K562 (cell line): Measurements from ENCODE around the gene CELF4. TPM values are rescaled to one million over a fixed set of nuclear protein-coding genes. Genes with fewer than 3 reads are reported as not detected.

Source experiments
- ATAC-seq: fragments of 200-7000 bp; cut with Tn5 transposase; 3 replicates; pipeline ENCODE4 v1.9.1; 2020; ENCODE audit warnings: moderate library complexity
- BruUV-seq: library from RNA; stranded (reverse); fragments of 400-500 nt; replicated peaks from 2 replicates; lab custom pipeline; 2021; lab: Mats Ljungman, UMichigan
- CTCF ChIA-PET: fragments of 300-600 bp; formaldehyde crosslinking; extraction: SDS; loops from one replicate; lab custom pipeline; 2021; ENCODE audit warnings: low intra/inter-chr PET ratio; lab: Yijun Ruan, JAX
- POLR2A ChIA-PET: fragments of 300-600, 350-650 bp; sonication (Branson Sonifier 250); formaldehyde crosslinking; extraction: SDS; loops from one replicate; lab custom pipeline; 2021; ENCODE audit warnings: antibody characterized with exemption, inconsistent platforms; lab: Yijun Ruan, JAX
- DNase-seq, 4 experiments: peaks; one replicate each; pipeline versions ENCODE4 v3.0.0 to v3.0.0-alpha.2; 2011 to 2018; ENCODE audit warnings: low spot score in 3 of 4, mixed read lengths in 3 of 4; ENCODE audit errors: extremely low read depth in 1 of 4
- FAIRE-seq: peaks from 2 replicates; lab custom pipeline; 2011; peaks lifted over from hg19 to GRCh38; lab: Jason Lieb, UNC
- H2AFZ ChIP-seq: 2 replicates; pipeline ENCODE4 v1.6.0; 2011; ENCODE audit warnings: low read depth, low read length, control low read depth, inconsistent platforms
- H3K27ac ChIP-seq: fragments of 200-600 bp; 3 replicates; pipeline ENCODE4 v1.8.0; 2011; ENCODE audit warnings: low read depth, mild to moderate bottlenecking, control low read depth, inconsistent platforms, low read length, moderate library complexity, mixed read lengths; ENCODE audit errors: extremely low read depth
- H3K27me3 ChIP-seq, 2 experiments: fragments of 300-600 bp in 1 of 2; 2 replicates in 1 of 2; 3 replicates in 1 of 2; pipeline versions ENCODE4 v1.6.0 to v1.8.0; 2011; ENCODE audit warnings: inconsistent platforms in 2 of 2, low read length in 2 of 2, mild to moderate bottlenecking in 1 of 2, mixed read lengths in 1 of 2, moderate library complexity in 1 of 2; ENCODE audit not compliant: control insufficient read depth in 2 of 2, insufficient read depth in 2 of 2
- H3K36me3 ChIP-seq: fragments of 300-600 bp; 3 replicates; pipeline ENCODE4 v1.8.0; 2011; ENCODE audit warnings: mild to moderate bottlenecking, low read length, inconsistent platforms; ENCODE audit not compliant: control insufficient read depth, insufficient read depth
- H3K4me1 ChIP-seq, 2 experiments: fragments of 200-600 bp in 1 of 2; replicated peaks in 1 of 2; 2 replicates in 1 of 2; 3 replicates in 1 of 2; pipeline versions ENCODE4 v1.5.1 to v1.8.0; 2011; ENCODE audit warnings: inconsistent platforms in 2 of 2, low read length in 2 of 2, mild to moderate bottlenecking in 1 of 2, mixed read lengths in 1 of 2, moderate library complexity in 1 of 2; ENCODE audit not compliant: control insufficient read depth in 2 of 2, insufficient read depth in 2 of 2
- H3K4me2 ChIP-seq: 2 replicates; pipeline ENCODE4 v1.6.1; 2011; ENCODE audit warnings: low read length, control low read depth, inconsistent platforms, mixed read lengths; ENCODE audit not compliant: insufficient read depth
- H3K4me3 ChIP-seq: fragments of 200-600 bp; sonication (generic), shearing (Covaris generic); 2 replicates; pipeline ENCODE4 v1.5.1; 2016; ENCODE audit warnings: control low read depth, inconsistent platforms
- H3K79me2 ChIP-seq: fragments of 200-600 bp; 3 replicates; pipeline ENCODE4 v1.8.0; 2011; ENCODE audit warnings: low read length, inconsistent platforms; ENCODE audit not compliant: control insufficient read depth, insufficient read depth
- H3K9ac ChIP-seq, 2 experiments: 2 replicates each; pipeline versions ENCODE4 v1.6.0 to v1.6.1; 2011; ENCODE audit warnings: low read depth in 2 of 2, low read length in 2 of 2, control low read depth in 1 of 2, inconsistent platforms in 1 of 2, mild to moderate bottlenecking in 1 of 2, mixed read lengths in 1 of 2; ENCODE audit not compliant: insufficient read depth in 1 of 2
- H3K9me1 ChIP-seq: one replicate; pipeline ENCODE4 v1.6.0; 2011; ENCODE audit warnings: inconsistent platforms, mild to moderate bottlenecking, low read length, moderate library complexity; ENCODE audit not compliant: control insufficient read depth, insufficient read depth
- H3K9me3 ChIP-seq: replicated peaks from 2 replicates; pipeline ENCODE4 v1.5.1; 2011; ENCODE audit warnings: low read depth, low read length, inconsistent platforms; ENCODE audit not compliant: control insufficient read depth, insufficient read depth
- H4K20me1 ChIP-seq: replicated peaks from 2 replicates; pipeline ENCODE4 v1.6.1; 2011; ENCODE audit warnings: low read length, inconsistent platforms, mixed read lengths; ENCODE audit not compliant: control insufficient read depth, insufficient read depth
- CREB1 ChIP-seq, 2 experiments: sonication (generic) in 1 of 2; formaldehyde crosslinking in 1 of 2; IDR thresholded peaks; 2 replicates each; pipeline versions ENCODE4 v1.6.1 to v1.8.0; 2012 to 2022; ENCODE audit warnings: inconsistent platforms in 1 of 2, mild to moderate bottlenecking in 1 of 2, missing genetic modification reagents in 1 of 2, moderate library complexity in 1 of 2
- E2F8 ChIP-seq: fragments of 450-650 bp; IDR thresholded peaks from 2 replicates; pipeline ENCODE4 v1.7.1; 2018; ENCODE audit warnings: mild to moderate bottlenecking, low read depth; ENCODE audit not compliant: partially characterized antibody
- ESRRA ChIP-seq: fragments of 450-650 bp; IDR thresholded peaks from 2 replicates; pipeline ENCODE4 v1.6.1; 2014; ENCODE audit warnings: low read depth, mild to moderate bottlenecking, moderate library complexity, borderline replicate concordance
- ETV5 ChIP-seq: sonication (generic); formaldehyde crosslinking; IDR thresholded peaks from 2 replicates; pipeline ENCODE4 v1.4.0; 2020; ENCODE audit warnings: low read depth, mild to moderate bottlenecking, missing genetic modification reagents
- KAT7 ChIP-seq: sonication (generic); formaldehyde crosslinking; IDR thresholded peaks from 2 replicates; pipeline ENCODE4 v1.8.0; 2022; ENCODE audit warnings: missing genetic modification reagents, mild to moderate bottlenecking, borderline replicate concordance
- MAFK ChIP-seq: IDR thresholded peaks from 2 replicates; pipeline ENCODE4 v1.6.1; 2011; ENCODE audit warnings: low read length, improper control_type of control experiment
- PCBP1 ChIP-seq: fragments of 200-400 bp; formaldehyde crosslinking; IDR thresholded peaks from 2 replicates; pipeline ENCODE4 v1.6.1; 2018; ENCODE audit warnings: mild to moderate bottlenecking, low read depth, low read length; ENCODE audit not compliant: poor library complexity, severe bottlenecking
- PPARD ChIP-seq: fragments of 250-450 bp; sonication (Bioruptor Pico); IDR thresholded peaks from 2 replicates; pipeline ENCODE4 v1.8.0; 2022; ENCODE audit warnings: inconsistent platforms, mild to moderate bottlenecking, moderate library complexity
- PTTG1 ChIP-seq: fragments of 450-650 bp; IDR thresholded peaks from 2 replicates; pipeline ENCODE4 v1.6.1; 2016; ENCODE audit warnings: low read depth, mild to moderate bottlenecking, missing genetic modification characterization, missing compliant biosample characterization
- RNF219 ChIP-seq: fragments of 250-450 bp; sonication (Bioruptor Pico); IDR thresholded peaks from 2 replicates; pipeline ENCODE4 v1.5.0; 2022; ENCODE audit warnings: mild to moderate bottlenecking
- SREBF2 ChIP-seq: sonication (generic); formaldehyde crosslinking; IDR thresholded peaks from 2 replicates; pipeline ENCODE4 v1.4.0; 2020; ENCODE audit warnings: mild to moderate bottlenecking, missing genetic modification reagents
- ZBTB1 ChIP-seq: sonication (generic); formaldehyde crosslinking; IDR thresholded peaks from 2 replicates; pipeline ENCODE4 v1.8.1; 2023; ENCODE audit warnings: missing genetic modification reagents, low read depth, mild to moderate bottlenecking, borderline replicate concordance
- ZFP30 ChIP-seq: fragments of 250-450 bp; sonication (Bioruptor Pico); IDR thresholded peaks from 2 replicates; pipeline ENCODE4 v1.8.0; 2022; ENCODE audit warnings: moderate library complexity, mild to moderate bottlenecking, inconsistent platforms, borderline replicate concordance
- WGBS: fragments of 100-300 bp; shearing (Covaris generic); methylation state at CpG from one replicate; pipeline ENCODE4 v1.1.6; 2016; ENCODE audit warnings: low coverage, mixed read lengths; ENCODE audit not compliant: insufficient coverage; ENCODE audit errors: missing lambda C conversion rate; 5-methylcytosine and 5-hydroxymethylcytosine counted together
- in situ Hi-C: fragments of 300-500 bp; cut with MboI; formaldehyde crosslinking; loops from 4 replicates; pipeline ENCODE4 v1.15.0; 2018; ENCODE audit warnings: inconsistent platforms, mixed read lengths
- intact Hi-C: fragments of 100-400 bp; cut with micrococcal nuclease; formaldehyde crosslinking; loops from 2 replicates; pipeline ENCODE4 v1.14.2; 2022
- polyA plus RNA-seq, 8 experiments: library from polyadenylated mRNA; depleted of rRNA in 4 of 8; stranded (reverse) in 5 of 8; unstranded in 3 of 8; fragments of >200 nt; fragmentation: Nextera tagmentation in 2 of 8; fragmentation: Illumina TruSeq in 1 of 8; extraction: Ambion mirVana in 2 of 8; extraction: Trizol in 1 of 8; gene quantifications; 2 replicates each; pipeline versions ENCODE4 v1.2.1 to v1.2.3, GENCODE V29; 2011 to 2014; ENCODE audit warnings: inconsistent platforms in 1 of 8, missing spikeins in 1 of 8
- total RNA-seq, 7 experiments: library from RNA; depleted of rRNA in 6 of 7; stranded (reverse); fragments of >200 nt in 6 of 7; fragmentation: Illumina TruSeq in 2 of 7; extraction: Trizol in 2 of 7; gene quantifications; 2 replicates each; pipeline versions ENCODE4 v1.2.1 to v1.2.3, GENCODE V29; 2011 to 2021; ENCODE audit warnings: low replicate concordance in 1 of 7

Gene CELF4
- total and polyA plus RNA-seq, 9 of the 15 experiments (the other 6 are each of a cell fraction or from before 2014, with no cell fraction given): 0.04 to 0.24 (median 0.07) TPM; not detected in 3

- TF ChIP-seq ZBTB1 (CRISPR knock-in tag) (no peak), PTTG1 (no peak), ESRRA (no peak), KAT7 (CRISPR knock-in tag) (no peak), ZFP30 (CRISPR knock-in tag) (no peak), ETV5 (no peak), MAFK (no peak), SREBF2 (CRISPR knock-in tag) (no peak), CREB1 (IDR thresholded peaks at IDR 0.05) (no peak), CREB1 (CRISPR knock-in tag; IDR thresholded peaks at IDR 0.05) (no peak), E2F8 (no peak), PPARD (CRISPR knock-in tag) (no peak), PCBP1 (no peak), RNF219 (no peak)
- H3K4me1 ChIP-seq: no peaks in the 10 kb centered on the region; a peak in 1 of 5 replicates
- 0% methylated on average over 3 of the region's 3 CpGs for WGBS
- in situ Hi-C loops: no loop called here
- H3K36me3 ChIP-seq: no peaks in the 10 kb centered on the region
- H3K9me3 ChIP-seq: no peaks in the 10 kb centered on the region
- no peaks in the 10 kb centered on the region for H3K9me1 ChIP-seq
- H3K79me2 ChIP-seq: no peaks in the 10 kb centered on the region
- H2AFZ ChIP-seq: no peak overlapping the region
- H3K27ac ChIP-seq: no peak overlapping the region
- ChIA-PET CTCF (no interaction called here), POLR2A (interaction anchor here (1.1 kb wide), 1 partner anchor 9 kb away, joined by 3 read pairs; no protein-coding TSS in a partner anchor)
- no peak overlapping the region for H3K4me2 ChIP-seq
- no TSS peak for BruUV-seq
- ATAC-seq (no peak), FAIRE-seq (no peak), DNase-seq (no peak)
- intact Hi-C loops: no loop called here
- H3K9ac ChIP-seq: no peak overlapping the region
- H4K20me1 ChIP-seq: no peaks in the 10 kb centered on the region
- no peaks in the 10 kb centered on the region; a peak in 1 of 5 replicates for H3K27me3 ChIP-seq
- H3K4me3 ChIP-seq: no peak overlapping the region
These were observed 111.8 kb downstream of the CELF4 start for GRCh38 chr18:37453752-37454151.
